Duodenal mucosa (tissue), 2 donors: ENCODE measurements around the gene C12orf50.
"Not testable (repeated sequence)": the region's sequence is repeated elsewhere in the genome, so short reads cannot be mapped to it uniquely, and the experiment has no call there.

Experiments used
- H3K27ac ChIP-seq: one replicate; pipeline ENCODE4 v1.7.0; 2013; ENCODE audit warnings: low read depth, low read length
- H3K27me3 ChIP-seq, 2 donors: one replicate each; pipeline ENCODE4 v1.7.0; 2013; ENCODE audit warnings: low read length in 2 of 2, control low read depth in 1 of 2; ENCODE audit not compliant: insufficient read depth in 2 of 2, control insufficient read depth in 1 of 2
- H3K36me3 ChIP-seq, 2 donors: one replicate each; pipeline ENCODE4 v1.7.0; 2013; ENCODE audit warnings: low read length in 2 of 2, control low read depth in 1 of 2; ENCODE audit not compliant: insufficient read depth in 2 of 2, control insufficient read depth in 1 of 2
- H3K4me1 ChIP-seq, 2 donors: one replicate each; pipeline ENCODE4 v1.7.0; 2013; ENCODE audit warnings: low read length in 2 of 2, control low read depth in 1 of 2; ENCODE audit not compliant: insufficient read depth in 2 of 2, control insufficient read depth in 1 of 2
- H3K4me3 ChIP-seq, 2 donors: one replicate each; pipeline ENCODE4 v1.7.0; 2013; ENCODE audit warnings: low read length in 2 of 2, low read depth in 1 of 2
- H3K9ac ChIP-seq, 2 donors: one replicate each; pipeline ENCODE4 v1.7.0; 2013; ENCODE audit warnings: low read length in 2 of 2, low read depth in 1 of 2
- H3K9me3 ChIP-seq, 2 donors: one replicate each; pipeline ENCODE4 v1.7.0; 2013; ENCODE audit warnings: low read length in 2 of 2, control low read depth in 1 of 2; ENCODE audit not compliant: control insufficient read depth in 1 of 2

C12orf50 gene

GRCh38 chr12:87995581-87996178 is 33.5 kb downstream of the C12orf50 start:
- Histone ChIP-seq H3K36me3 (no peaks in the 10 kb centered on the region), H3K4me3 (no peak overlapping the region), H3K9ac (no peak overlapping the region), H3K9me3 (no peaks in the 10 kb centered on the region), H3K4me1 (no peaks in the 10 kb centered on the region), H3K27ac (no peak overlapping the region), H3K27me3 (no peaks in the 10 kb centered on the region)

GRCh38 chr12:87991483-87991882 is 37.7 kb downstream of the C12orf50 start:
- H3K27ac ChIP-seq = no peak overlapping the region
- no peak overlapping the region for H3K4me3 ChIP-seq
- H3K36me3 ChIP-seq = no peaks in the 10 kb centered on the region
- no peaks in the 10 kb centered on the region for H3K27me3 ChIP-seq
- H3K9me3 ChIP-seq = no peaks in the 10 kb centered on the region
- H3K9ac ChIP-seq = no peak overlapping the region
- H3K4me1 ChIP-seq = no peaks in the 10 kb centered on the region

GRCh38 chr12:87988534-87988933 is 40.7 kb downstream of the C12orf50 start:
- Histone ChIP-seq H3K27ac (no peak overlapping the region), H3K9me3 (no peaks in the 10 kb centered on the region), H3K9ac (no peak overlapping the region), H3K4me1 (no peaks in the 10 kb centered on the region), H3K36me3 (no peaks in the 10 kb centered on the region), H3K4me3 (no peak overlapping the region), H3K27me3 (no peaks in the 10 kb centered on the region)

GRCh38 chr12:87985069-87985675 is 44.0 kb downstream of the C12orf50 start:
- no peaks in the 10 kb centered on the region for H3K9me3 ChIP-seq
- H3K9ac ChIP-seq = no peak overlapping the region
- H3K27ac ChIP-seq = no peak overlapping the region
- H3K36me3 ChIP-seq = no peaks in the 10 kb centered on the region
- no peaks in the 10 kb centered on the region for H3K4me1 ChIP-seq
- no peaks in the 10 kb centered on the region for H3K27me3 ChIP-seq
- no peak overlapping the region for H3K4me3 ChIP-seq

- Histone ChIP-seq H3K27ac (no peak overlapping the region), H3K36me3 (no peaks in the 10 kb centered on the region)
Measured at GRCh38 chr12:87982208-87982607, 47.0 kb downstream of the C12orf50 start.

GRCh38 chr12:87981495-87981894 is 47.7 kb downstream of the C12orf50 start:
- Histone ChIP-seq H3K27ac (no peak overlapping the region), H3K36me3 (no peaks in the 10 kb centered on the region), H3K4me1 (no peaks in the 10 kb centered on the region), H3K4me3 (no peak overlapping the region), H3K9me3 (no peaks in the 10 kb centered on the region), H3K9ac (no peak overlapping the region), H3K27me3 (no peaks in the 10 kb centered on the region)

More at GRCh38 chr12:87982208-87982607, 47.0 kb downstream of the C12orf50 start:
- H3K4me3 ChIP-seq = no peak overlapping the region
- H3K27me3 ChIP-seq = no peaks in the 10 kb centered on the region
- H3K9me3 ChIP-seq = no peaks in the 10 kb centered on the region
- no peak overlapping the region for H3K9ac ChIP-seq
- H3K4me1 ChIP-seq = no peaks in the 10 kb centered on the region

GRCh38 chr12:87975879-87976278 is 53.3 kb downstream of the C12orf50 start:
- Histone ChIP-seq H3K4me3 (no peak overlapping the region), H3K9ac (no peak overlapping the region), H3K27me3 (no peaks in the 10 kb centered on the region), H3K36me3 (no peaks in the 10 kb centered on the region), H3K27ac (no peak overlapping the region), H3K4me1 (no peaks in the 10 kb centered on the region), H3K9me3 (no peaks in the 10 kb centered on the region)

- Histone ChIP-seq H3K4me3 (no peak overlapping the region), H3K36me3 (no peaks in the 10 kb centered on the region), H3K4me1 (no peaks in the 10 kb centered on the region), H3K9me3 (no peaks in the 10 kb centered on the region), H3K9ac (no peak overlapping the region), H3K27me3 (no peaks in the 10 kb centered on the region), H3K27ac (no peak overlapping the region)
Measured at GRCh38 chr12:87967871-87968270, 61.3 kb downstream of the C12orf50 start.

GRCh38 chr12:87960566-87960965 is 68.6 kb downstream of the C12orf50 start:
- Histone ChIP-seq H3K36me3 (no peaks in the 10 kb centered on the region), H3K4me3 (no peak overlapping the region), H3K9me3 (no peaks in the 10 kb centered on the region), H3K27ac (no peak overlapping the region), H3K9ac (no peak overlapping the region), H3K27me3 (no peaks in the 10 kb centered on the region), H3K4me1 (no peaks in the 10 kb centered on the region)

GRCh38 chr12:87954028-87954427 is 75.2 kb downstream of the C12orf50 start:
- H3K9ac ChIP-seq, H3K9me3 ChIP-seq, H3K4me3 ChIP-seq, H3K36me3 ChIP-seq, H3K27ac ChIP-seq, H3K27me3 ChIP-seq, H3K4me1 ChIP-seq: not testable (repeated sequence)
